Pancreas (tissue), 10 donors: ENCODE data around the gene TPX2. TPM values are rescaled to one million over a fixed set of nuclear protein-coding genes. Genes with fewer than 3 reads are reported as not detected.
A peak's percentile ranks its signal among the peaks of the same experiment; 100 is the strongest.

Experiments
- ATAC-seq, 4 donors: fragments of 200-7000 bp; cut with Tn5 transposase; one replicate each; pipeline versions ENCODE4 v1.8.0 to v1.9.1; 2020; ENCODE audit warnings: mild to moderate bottlenecking in 4 of 4, moderate library complexity in 4 of 4
- DNase-seq, 6 donors: peaks; one replicate each; pipeline ENCODE4 v3.0.0-alpha.2; 2020
- FAIRE-seq: peaks from 2 replicates; lab custom pipeline; 2012; peaks lifted over from hg19 to GRCh38; lab: Jason Lieb, UNC
- H3K27ac ChIP-seq, 4 donors: fragments of 200-600 bp; sonication (generic); 1 replicate in 3 of 4; 2 replicates in 1 of 4; pipeline versions ENCODE4 v1.5.0 to v1.8.0; 2020
- H3K27me3 ChIP-seq, 4 donors: fragments of 200-600 bp; one replicate each; pipeline ENCODE4 v1.8.0; 2021
- H3K36me3 ChIP-seq, 3 donors: fragments of 200-600 bp; sonication (generic) in 1 of 3; one replicate each; pipeline versions ENCODE4 v1.5.0 to v1.8.0; 2020 to 2021
- H3K4me1 ChIP-seq, 3 donors: fragments of 200-600 bp; one replicate each; pipeline ENCODE4 v1.8.0; 2021
- H3K4me3 ChIP-seq, 4 donors: fragments of 200-600 bp; sonication (generic) in 2 of 4; one replicate each; pipeline versions ENCODE4 v1.5.0 to v1.8.0; 2020 to 2021
- H3K9me3 ChIP-seq, 4 donors: fragments of 200-600 bp; one replicate each; pipeline ENCODE4 v1.8.0; 2021
- CTCF ChIP-seq, 4 donors: fragments of 200-600 bp; sonication (generic) in 3 of 4; IDR thresholded peaks; one replicate each; pipeline versions ENCODE4 v1.5.0 to v1.8.0; 2021; ENCODE audit warnings: antibody characterized with exemption in 4 of 4
- WGBS, 2 donors: extraction: QIAGEN DNeasy Blood & Tissue Kit; methylation state at CpG; one replicate each; pipeline ENCODE4 v1.1.7; 2013; 5-methylcytosine and 5-hydroxymethylcytosine counted together
- intact Hi-C, 3 donors: fragments of 100-400 bp; cut with DNase I; formaldehyde crosslinking; loops; one replicate each; pipeline versions ENCODE4 v1.11.1 to v1.14.2; 2022
- polyA plus RNA-seq, 2 donors: library from polyadenylated mRNA; stranded (reverse); fragments of 200-250 nt; gene quantifications; one replicate each; pipeline ENCODE4 v1.2.3, GENCODE V29; 2013
- total RNA-seq, 6 donors: library from RNA; stranded (reverse); fragmentation: NEBNext Ultra II Directional in 4 of 6; extraction: Animal tissue kit (Norgen Biotek cat#: 25700) in 4 of 6; gene quantifications; one replicate each; pipeline versions ENCODE4 v1.2.1 to v1.2.4, GENCODE V29; 2021 to 2023
- donor health status: healthy with polysubstance abuse.
- donor health status: DM: no; HTN: no; CAD: no; lungs with moderate emphysema.
- donor health status: DM: no; HTN: no; CAD: no.
- donor health status: control.
- donor health status: control.
- donor health status: Bipolar disorder and iron deficiency.
- donor health status: DM: yes; HTN: yes; CAD: no.
- donor health status: DM: no; HTN: no; CAD: no.
- donor health status: DM: no; HTN: no; CAD: no.
- donor health status: DM: yes; HTN: yes; CAD: no.

TPX2 gene
- total and polyA plus RNA-seq, 8 donors, result 0.04 to 1.5 (median 0.40) TPM; not detected in 1

- Histone ChIP-seq H3K9me3 (no peaks in the 10 kb centered on the region), H3K27me3 (no peaks in the 10 kb centered on the region), H3K4me1 (no peaks in the 10 kb centered on the region), H3K4me3 (no peak overlapping the region), H3K27ac (no peak overlapping the region), H3K36me3 (no peaks in the 10 kb centered on the region)
- TF ChIP-seq CTCF (IDR thresholded peaks at IDR 0.05), result no peak
- 64 to 73% methylated on average over 6 of the region's 6 CpGs for WGBS, 2 donors
- ATAC-seq (no peak), FAIRE-seq (no peak), DNase-seq (no peak)
- intact Hi-C loops, result loop anchor here in 1 of 3 donors (10.0 kb wide), 1 partner anchor 182 kb away; no protein-coding TSS in a partner anchor
Measured at GRCh38 chr20:31843288-31843687, 104.2 kb downstream of the TPX2 start.

GRCh38 chr20:31843881-31844280 is 104.8 kb downstream of the TPX2 start:
- DNase-seq (no peak), ATAC-seq (no peak), FAIRE-seq (no peak)
- intact Hi-C loops, result loop anchor here in 1 of 3 donors (10.0 kb wide), 1 partner anchor 181 kb away; no protein-coding TSS in a partner anchor
- no peak for TF ChIP-seq CTCF (IDR thresholded peaks at IDR 0.05)
- Histone ChIP-seq H3K27me3 (no peaks in the 10 kb centered on the region), H3K9me3 (no peaks in the 10 kb centered on the region), H3K36me3 (no peaks in the 10 kb centered on the region), H3K4me1 (no peaks in the 10 kb centered on the region), H3K27ac (no peak overlapping the region), H3K4me3 (no peak overlapping the region)
- 64 to 71% methylated on average over 5 of the region's 5 CpGs for WGBS, 2 donors

GRCh38 chr20:31844737-31845299 is 105.7 kb downstream of the TPX2 start:
- intact Hi-C loops, result loop anchor here in 1 of 3 donors (5.0 to 10.0 kb wide), 2 partner anchors 107 to 180 kb away; partner anchors contain the start of gene PDRG1
- H3K9me3 ChIP-seq, result no peaks in the 10 kb centered on the region
- WGBS, 2 donors, result 79 to 81% methylated on average over 28 of the region's 28 CpGs
- H3K36me3 ChIP-seq, result no peaks in the 10 kb centered on the region
- ATAC-seq (no peak), DNase-seq (peak in 1 of 6 donors; percentile 56), FAIRE-seq (no peak)
- no peak overlapping the region for H3K4me3 ChIP-seq
- H3K27me3 ChIP-seq, result no peaks in the 10 kb centered on the region
- TF ChIP-seq CTCF (IDR thresholded peaks at IDR 0.05), result no peak
- H3K27ac ChIP-seq, result no peak overlapping the region
- H3K4me1 ChIP-seq, result no peaks in the 10 kb centered on the region

- H3K4me1 ChIP-seq, result no peaks in the 10 kb centered on the region
- no peak for FAIRE-seq
- no peak for TF ChIP-seq CTCF (IDR thresholded peaks at IDR 0.05)
- no peak for ATAC-seq
- H3K36me3 ChIP-seq, result no peaks in the 10 kb centered on the region
- intact Hi-C loops, result loop anchor here in 1 of 3 donors (5.0 to 10.0 kb wide), 2 partner anchors 107 to 179 kb away; partner anchors contain the start of gene PDRG1
- H3K4me3 ChIP-seq, result no peak within 1 kb of the TSS
- DNase-seq, result peak in 1 of 6 donors; percentile 62
- H3K9me3 ChIP-seq, result no peaks in the 10 kb centered on the region
- H3K27me3 ChIP-seq, result no peaks in the 10 kb centered on the region
- H3K27ac ChIP-seq, result no peak within 1 kb of the TSS
- WGBS, 2 donors, result 56 to 60% methylated on average over 16 to 21 of the region's 21 CpGs
Measured at GRCh38 chr20:31845300-31845863, 106.3 kb downstream of the TPX2 start, which contains the start of gene FOXS1. Gene FOXS1, minus strand, starts transcription at chr20:31845604. Its CDS starts 62 bp downstream, at chr20:31845542.

GRCh38 chr20:31846793-31847138 is 107.7 kb downstream of the TPX2 start:
- Histone ChIP-seq H3K36me3 (no peaks in the 10 kb centered on the region), H3K27me3 (no peaks in the 10 kb centered on the region), H3K27ac (no peak overlapping the region), H3K4me1 (no peaks in the 10 kb centered on the region), H3K4me3 (no peak overlapping the region), H3K9me3 (no peaks in the 10 kb centered on the region)
- peak in 1 of 6 donors; percentile 13 for DNase-seq
- no peak for ATAC-seq
- no peak for TF ChIP-seq CTCF (IDR thresholded peaks at IDR 0.05)
- 42 to 47% methylated on average over 3 of the region's 3 CpGs for WGBS, 2 donors
- no peak for FAIRE-seq
- intact Hi-C loops, result loop anchor here in 1 of 3 donors (5.0 to 10.0 kb wide), 2 partner anchors 106 to 178 kb away; partner anchors contain the start of gene PDRG1
